Astrocyte (in vitro differentiated cells and primary cell): ENCODE results near the gene SAPCD2. TPM values are rescaled to one million over a fixed set of nuclear protein-coding genes. Genes with fewer than 3 reads are reported as not detected.

Source experiments
- DNase-seq: peaks from one replicate; pipeline ENCODE4 v3.0.0-alpha.2; 2010; ENCODE audit warnings: low read depth
- FAIRE-seq: peaks from 2 replicates; lab custom pipeline; 2011; peaks lifted over from hg19 to GRCh38; lab: Jason Lieb, UNC
- H2AFZ ChIP-seq: 2 replicates; pipeline ENCODE4 v1.6.0; 2012; ENCODE audit warnings: low read depth, low read length, inconsistent platforms
- H3K27ac ChIP-seq: 2 replicates; pipeline ENCODE4 v1.5.1; 2011; ENCODE audit warnings: low read depth, low read length, inconsistent platforms
- H3K27me3 ChIP-seq: 2 replicates; pipeline ENCODE4 v1.6.0; 2011; ENCODE audit warnings: low read length, inconsistent platforms; ENCODE audit not compliant: insufficient read depth
- H3K36me3 ChIP-seq: 2 replicates; pipeline ENCODE4 v1.5.1; 2011; ENCODE audit warnings: low read length, inconsistent platforms; ENCODE audit not compliant: insufficient read depth
- H3K4me1 ChIP-seq: 2 replicates; pipeline ENCODE4 v1.5.1; 2011; ENCODE audit warnings: low read length, inconsistent platforms; ENCODE audit not compliant: insufficient read depth
- H3K4me2 ChIP-seq: 2 replicates; pipeline ENCODE4 v1.6.0; 2012; ENCODE audit warnings: low read length, inconsistent platforms
- H3K4me3 ChIP-seq: 2 replicates; pipeline ENCODE4 v1.5.1; 2011; ENCODE audit warnings: low read depth, mild to moderate bottlenecking, low read length, inconsistent platforms; ENCODE audit not compliant: insufficient read depth
- H3K79me2 ChIP-seq: 2 replicates; pipeline ENCODE4 v1.6.0; 2012; ENCODE audit warnings: mild to moderate bottlenecking, low read length, inconsistent platforms; ENCODE audit not compliant: insufficient read depth
- H3K9ac ChIP-seq: 2 replicates; pipeline ENCODE4 v1.6.0; 2012; ENCODE audit warnings: mild to moderate bottlenecking, low read length, inconsistent platforms
- H3K9me3 ChIP-seq: 2 replicates; pipeline ENCODE4 v1.5.1; 2012; ENCODE audit warnings: low read depth, mild to moderate bottlenecking, low read length, inconsistent platforms; ENCODE audit not compliant: insufficient read depth
- H4K20me1 ChIP-seq: 2 replicates; pipeline ENCODE4 v1.6.0; 2012; ENCODE audit warnings: low read length, inconsistent platforms; ENCODE audit not compliant: insufficient read depth
- H3K27ac Mint-ChIP-seq: one replicate; pipeline ENCODE4 v1.8.0; 2021; ENCODE audit warnings: mild to moderate bottlenecking, mixed read lengths; ENCODE audit not compliant: unreplicated experiment
- H3K27me3 Mint-ChIP-seq: one replicate; pipeline ENCODE4 v1.8.0; 2021; ENCODE audit warnings: low read depth, mixed read lengths; ENCODE audit not compliant: unreplicated experiment
- H3K36me3 Mint-ChIP-seq: one replicate; pipeline ENCODE4 v1.8.0; 2021; ENCODE audit warnings: low read depth, mixed read lengths; ENCODE audit not compliant: unreplicated experiment
- H3K4me1 Mint-ChIP-seq: one replicate; pipeline ENCODE4 v1.8.0; 2021; ENCODE audit warnings: low read depth, mixed read lengths; ENCODE audit not compliant: unreplicated experiment
- H3K4me3 Mint-ChIP-seq: one replicate; pipeline ENCODE4 v1.8.0; 2021; ENCODE audit warnings: mild to moderate bottlenecking, moderate library complexity, mixed read lengths; ENCODE audit not compliant: unreplicated experiment
- H3K9me3 Mint-ChIP-seq: one replicate; pipeline ENCODE4 v1.8.0; 2021; ENCODE audit warnings: mild to moderate bottlenecking, mixed read lengths; ENCODE audit not compliant: unreplicated experiment
- CTCF ChIP-seq: IDR thresholded peaks from 2 replicates; pipeline ENCODE4 v1.5.1; 2011; ENCODE audit warnings: low read depth, mild to moderate bottlenecking, inconsistent platforms, low read length, moderate library complexity; ENCODE audit not compliant: insufficient read depth
- EZH2 ChIP-seq: IDR thresholded peaks from 2 replicates; pipeline ENCODE4 v1.6.1; 2012; ENCODE audit warnings: mild to moderate bottlenecking, low read length, inconsistent platforms; ENCODE audit not compliant: insufficient read depth
- total RNA-seq: library from RNA; stranded (reverse); gene quantifications from 2 replicates; pipeline ENCODE4 v1.2.1, GENCODE V29; 2021

Gene SAPCD2
- total RNA-seq, 1 donor from 2014 or later, result 0.43 TPM

DNA sequence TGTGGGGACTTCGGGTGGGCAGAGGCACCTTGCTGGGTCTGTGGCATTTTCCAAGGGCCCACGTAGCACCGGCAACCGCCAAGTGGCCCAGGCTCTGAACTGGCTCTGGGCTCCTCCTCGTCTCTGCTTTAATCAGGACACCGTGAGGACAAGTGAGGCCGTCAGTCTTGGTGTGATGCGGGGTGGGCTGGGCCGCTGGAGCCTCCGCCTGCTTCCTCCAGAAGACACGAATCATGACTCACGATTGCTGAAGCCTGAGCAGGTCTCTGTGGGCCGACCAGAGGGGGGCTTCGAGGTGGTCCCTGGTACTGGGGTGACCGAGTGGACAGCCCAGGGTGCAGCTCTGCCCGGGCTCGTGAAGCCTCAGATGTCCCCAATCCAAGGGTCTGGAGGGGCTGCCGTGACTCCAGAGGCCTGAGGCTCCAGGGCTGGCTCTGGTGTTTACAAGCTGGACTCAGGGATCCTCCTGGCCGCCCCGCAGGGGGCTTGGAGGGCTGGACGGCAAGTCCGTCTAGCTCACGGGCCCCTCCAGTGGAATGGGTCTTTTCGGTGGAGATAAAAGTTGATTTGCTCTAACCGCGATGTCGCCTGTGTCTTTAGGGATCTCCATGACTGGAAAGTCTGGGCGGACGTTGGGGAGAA lies 38.4 kb upstream of the SAPCD2 start:
- no peak for FAIRE-seq
- no peak overlapping the region for H3K27ac Mint-ChIP-seq

GRCh38 chr9:137107982-137108381 lies 37.6 kb upstream of the SAPCD2 start:
- H3K27ac Mint-ChIP-seq, result no peak overlapping the region
- DNase-seq (no peak), FAIRE-seq (no peak)
- Histone ChIP-seq H3K4me2 (no peak overlapping the region), H3K9ac (no peak overlapping the region), H3K79me2 (no peaks in the 10 kb centered on the region), H3K27me3 (no peaks in the 10 kb centered on the region), H4K20me1 (no peaks in the 10 kb centered on the region), H3K9me3 (peaks cover 5% of the 10 kb centered on the region), H3K4me3 (no peak overlapping the region), H3K36me3 (peaks cover 8% of the 10 kb centered on the region), H2AFZ (no peak overlapping the region), H3K4me1 (no peaks in the 10 kb centered on the region), H3K27ac (no peak overlapping the region)
- no peaks in the 10 kb centered on the region for H3K9me3 Mint-ChIP-seq
- H3K36me3 Mint-ChIP-seq, result peaks cover 7% of the 10 kb centered on the region
- no peaks in the 10 kb centered on the region for H3K4me1 Mint-ChIP-seq
- H3K27me3 Mint-ChIP-seq, result no peaks in the 10 kb centered on the region
- no peak overlapping the region for H3K4me3 Mint-ChIP-seq
- TF ChIP-seq CTCF (no peak), EZH2 (no peak)

More for the DNA sequence above, 38.4 kb upstream of the SAPCD2 start:
- no peak for DNase-seq
- no peak overlapping the region for H3K4me3 Mint-ChIP-seq
- no peaks in the 10 kb centered on the region for H4K20me1 ChIP-seq
- H3K27me3 ChIP-seq, result no peaks in the 10 kb centered on the region
- H3K4me1 Mint-ChIP-seq, result no peaks in the 10 kb centered on the region
- peaks cover 2% of the 10 kb centered on the region for H3K36me3 ChIP-seq
- no peak overlapping the region for H3K4me2 ChIP-seq
- H3K4me3 ChIP-seq, result no peak overlapping the region
- no peak overlapping the region for H2AFZ ChIP-seq
- no peaks in the 10 kb centered on the region for H3K4me1 ChIP-seq
- peaks cover 2% of the 10 kb centered on the region for H3K9me3 ChIP-seq
- H3K36me3 Mint-ChIP-seq, result peaks cover 3% of the 10 kb centered on the region
- H3K9me3 Mint-ChIP-seq, result no peaks in the 10 kb centered on the region
- no peaks in the 10 kb centered on the region for H3K27me3 Mint-ChIP-seq
- no peak overlapping the region for H3K27ac ChIP-seq
- H3K9ac ChIP-seq, result no peak overlapping the region
- no peaks in the 10 kb centered on the region for H3K79me2 ChIP-seq
- TF ChIP-seq EZH2 (no peak), CTCF (no peak)

DNA sequence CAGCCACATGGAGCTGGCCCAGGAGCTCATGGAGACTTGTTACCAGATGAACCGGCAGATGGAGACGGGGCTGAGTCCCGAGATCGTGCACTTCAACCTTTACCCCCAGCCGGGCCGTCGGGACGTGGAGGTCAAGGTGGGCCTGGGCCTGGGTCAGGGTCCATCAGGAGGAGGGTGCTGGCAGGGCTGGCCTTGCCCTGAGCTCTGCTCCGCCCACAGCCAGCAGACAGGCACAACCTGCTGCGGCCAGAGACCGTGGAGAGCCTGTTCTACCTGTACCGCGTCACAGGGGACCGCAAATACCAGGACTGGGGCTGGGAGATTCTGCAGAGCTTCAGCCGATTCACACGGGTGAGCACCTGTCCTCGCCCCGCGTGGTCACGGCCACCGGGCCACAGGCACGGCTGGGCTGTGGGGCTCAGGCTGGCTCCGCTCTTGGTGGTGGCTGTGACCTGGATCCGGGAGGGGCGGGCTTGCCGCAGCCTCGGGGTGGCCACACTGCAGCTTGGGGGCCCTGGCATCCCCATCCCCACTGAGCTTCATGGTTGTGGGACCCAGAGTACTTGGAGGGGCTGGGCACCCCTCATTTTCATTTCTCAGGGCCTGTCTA lies 37.1 kb upstream of the SAPCD2 start:
- Mint-ChIP-seq H3K36me3 (peaks cover 7% of the 10 kb centered on the region), H3K4me1 (no peaks in the 10 kb centered on the region), H3K4me3 (no peak overlapping the region), H3K27ac (no peak overlapping the region), H3K27me3 (no peaks in the 10 kb centered on the region), H3K9me3 (no peaks in the 10 kb centered on the region)
- peaks cover 10% of the 10 kb centered on the region for H3K9me3 ChIP-seq
- H3K36me3 ChIP-seq, result peaks cover 14% of the 10 kb centered on the region
- H4K20me1 ChIP-seq, result peaks cover 5% of the 10 kb centered on the region
- H3K27me3 ChIP-seq, result no peaks in the 10 kb centered on the region
- no peak overlapping the region for H3K4me3 ChIP-seq
- DNase-seq, result no peak
- H3K4me2 ChIP-seq, result no peak overlapping the region
- no peaks in the 10 kb centered on the region for H3K4me1 ChIP-seq
- no peak overlapping the region for H3K27ac ChIP-seq
- TF ChIP-seq CTCF (no peak), EZH2 (no peak)
- H2AFZ ChIP-seq, result no peak overlapping the region
- no peak for FAIRE-seq
- no peaks in the 10 kb centered on the region for H3K79me2 ChIP-seq
- no peak overlapping the region for H3K9ac ChIP-seq
